C4-2B (cell line): Measurements from ENCODE around the gene ZNF219.

Source experiments
- H3K27ac ChIP-seq: fragments of 450-650 bp; 2 replicates; pipeline ENCODE4 v1.5.1; 2017
- ZFX ChIP-seq: fragments of 450-650 bp; IDR thresholded peaks from 2 replicates; pipeline ENCODE4 v1.6.1; 2017
- TF ChIP-seq, protein P1 (sequence below): fragments of 450-650 bp; conservative IDR thresholded peaks from 2 replicates; pipeline ENCODE4 v1.5.1; 2017; ENCODE audit warnings: mild to moderate bottlenecking

The ZNF219 gene

DNA sequence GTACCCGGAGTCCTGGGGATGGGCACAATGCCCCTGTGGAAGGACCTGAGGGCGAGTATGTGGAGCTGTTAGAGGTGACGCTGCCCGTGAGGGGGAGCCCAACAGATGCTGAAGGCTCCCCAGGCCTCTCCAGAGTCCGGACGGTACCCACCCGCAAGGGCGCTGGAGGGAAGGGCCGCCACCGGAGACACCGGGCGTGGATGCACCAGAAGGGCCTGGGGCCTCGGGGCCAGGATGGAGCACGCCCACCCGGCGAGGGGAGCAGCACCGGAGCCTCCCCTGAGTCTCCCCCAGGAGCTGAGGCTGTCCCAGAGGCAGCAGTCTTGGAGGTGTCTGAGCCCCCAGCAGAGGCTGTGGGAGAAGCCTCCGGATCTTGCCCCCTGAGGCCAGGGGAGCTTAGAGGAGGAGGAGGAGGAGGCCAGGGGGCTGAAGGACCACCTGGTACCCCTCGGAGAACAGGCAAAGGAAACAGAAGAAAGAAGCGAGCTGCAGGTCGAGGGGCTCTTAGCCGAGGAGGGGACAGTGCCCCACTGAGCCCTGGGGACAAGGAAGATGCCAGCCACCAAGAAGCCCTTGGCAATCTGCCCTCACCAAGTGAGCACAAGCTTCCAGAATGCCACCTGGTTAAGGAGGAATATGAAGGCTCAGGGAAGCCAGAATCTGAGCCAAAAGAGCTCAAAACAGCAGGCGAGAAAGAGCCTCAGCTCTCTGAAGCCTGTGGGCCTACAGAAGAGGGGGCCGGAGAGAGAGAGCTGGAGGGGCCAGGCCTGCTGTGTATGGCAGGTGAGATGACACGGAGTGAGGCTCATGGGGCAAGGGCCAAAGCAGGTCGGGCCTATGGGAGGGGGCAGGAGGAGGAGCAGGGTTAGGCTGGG, 23.8 kb downstream of the ZNF219 start:
- TF ChIP-seq, protein P1, sequence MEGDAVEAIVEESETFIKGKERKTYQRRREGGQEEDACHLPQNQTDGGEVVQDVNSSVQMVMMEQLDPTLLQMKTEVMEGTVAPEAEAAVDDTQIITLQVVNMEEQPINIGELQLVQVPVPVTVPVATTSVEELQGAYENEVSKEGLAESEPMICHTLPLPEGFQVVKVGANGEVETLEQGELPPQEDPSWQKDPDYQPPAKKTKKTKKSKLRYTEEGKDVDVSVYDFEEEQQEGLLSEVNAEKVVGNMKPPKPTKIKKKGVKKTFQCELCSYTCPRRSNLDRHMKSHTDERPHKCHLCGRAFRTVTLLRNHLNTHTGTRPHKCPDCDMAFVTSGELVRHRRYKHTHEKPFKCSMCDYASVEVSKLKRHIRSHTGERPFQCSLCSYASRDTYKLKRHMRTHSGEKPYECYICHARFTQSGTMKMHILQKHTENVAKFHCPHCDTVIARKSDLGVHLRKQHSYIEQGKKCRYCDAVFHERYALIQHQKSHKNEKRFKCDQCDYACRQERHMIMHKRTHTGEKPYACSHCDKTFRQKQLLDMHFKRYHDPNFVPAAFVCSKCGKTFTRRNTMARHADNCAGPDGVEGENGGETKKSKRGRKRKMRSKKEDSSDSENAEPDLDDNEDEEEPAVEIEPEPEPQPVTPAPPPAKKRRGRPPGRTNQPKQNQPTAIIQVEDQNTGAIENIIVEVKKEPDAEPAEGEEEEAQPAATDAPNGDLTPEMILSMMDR, result no peak
- TF ChIP-seq ZFX, result no peak
- H3K27ac ChIP-seq, result no peak overlapping the region

DNA sequence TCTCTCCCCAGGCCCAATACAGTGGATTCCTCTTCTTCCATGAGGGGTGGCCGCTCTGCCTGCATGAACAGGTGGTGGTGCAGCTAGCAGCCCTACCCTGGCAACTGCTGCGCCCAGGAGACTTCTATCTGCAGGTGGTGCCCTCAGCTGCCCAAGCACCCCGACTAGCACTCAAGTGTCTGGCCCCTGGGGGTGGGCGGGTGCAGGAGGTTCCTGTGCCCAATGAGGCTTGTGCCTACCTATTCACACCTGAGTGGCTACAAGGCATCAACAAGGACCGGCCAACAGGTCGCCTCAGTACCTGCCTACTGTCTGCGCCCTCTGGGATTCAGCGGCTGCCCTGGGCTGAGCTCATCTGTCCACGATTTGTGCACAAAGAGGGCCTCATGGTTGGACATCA, 24.5 kb downstream of the ZNF219 start:
- no peak overlapping the region for H3K27ac ChIP-seq
- TF ChIP-seq, protein P1, result no peak
- TF ChIP-seq ZFX, result no peak

DNA sequence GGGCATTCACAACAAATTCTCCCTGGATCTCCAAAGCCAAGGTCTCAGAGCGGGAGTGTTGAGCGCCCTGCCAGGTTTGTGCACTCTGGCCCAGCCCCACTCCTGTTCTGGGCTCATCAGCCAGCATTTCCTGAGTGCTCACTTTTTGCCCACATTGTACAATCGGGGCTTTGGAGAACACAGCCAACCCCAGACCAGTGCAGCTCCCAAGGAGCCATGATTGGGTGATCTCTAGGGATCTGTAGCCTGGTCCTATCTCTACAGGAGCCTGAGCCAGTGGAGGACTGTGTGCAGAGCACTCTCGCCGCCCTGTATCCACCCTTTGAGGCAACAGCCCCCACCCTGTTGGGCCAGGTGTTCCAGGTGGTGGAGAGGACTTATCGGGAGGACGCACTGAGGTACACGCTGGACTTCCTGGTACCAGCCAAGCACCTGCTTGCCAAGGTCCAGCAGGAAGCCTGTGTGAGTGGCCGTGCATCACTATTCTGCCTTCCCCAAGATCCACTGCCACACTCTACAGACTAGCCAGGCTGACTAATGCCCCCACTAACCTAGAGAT, 25.6 kb downstream of the ZNF219 start:
- H3K27ac ChIP-seq, result no peak overlapping the region
- no peak for TF ChIP-seq ZFX
- TF ChIP-seq, protein P1, result no peak

DNA sequence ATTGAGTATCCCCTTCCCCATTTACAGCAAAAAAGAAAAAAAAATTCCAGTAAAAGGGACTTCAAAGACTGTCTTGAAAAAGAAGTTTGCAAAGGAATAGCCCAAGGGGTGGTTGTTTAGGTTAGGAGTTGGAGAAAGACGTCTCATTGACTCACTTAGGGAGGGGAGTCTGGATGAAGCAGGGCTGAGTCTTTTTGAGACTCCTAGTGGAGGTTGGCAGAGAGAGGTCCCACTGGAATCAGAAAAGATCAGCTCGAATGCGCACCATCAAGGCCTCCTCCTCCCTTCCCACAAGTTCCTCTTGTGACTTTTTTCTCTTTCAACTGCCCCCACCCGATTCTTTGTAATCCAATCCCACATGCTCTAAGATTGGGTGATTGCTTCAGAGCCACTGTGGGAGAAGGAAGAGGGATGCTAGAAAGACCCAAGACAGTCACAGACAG, 26.4 kb downstream of the ZNF219 start:
- no peak overlapping the region for H3K27ac ChIP-seq
- TF ChIP-seq, protein P1, result no peak
- TF ChIP-seq ZFX, result no peak

DNA sequence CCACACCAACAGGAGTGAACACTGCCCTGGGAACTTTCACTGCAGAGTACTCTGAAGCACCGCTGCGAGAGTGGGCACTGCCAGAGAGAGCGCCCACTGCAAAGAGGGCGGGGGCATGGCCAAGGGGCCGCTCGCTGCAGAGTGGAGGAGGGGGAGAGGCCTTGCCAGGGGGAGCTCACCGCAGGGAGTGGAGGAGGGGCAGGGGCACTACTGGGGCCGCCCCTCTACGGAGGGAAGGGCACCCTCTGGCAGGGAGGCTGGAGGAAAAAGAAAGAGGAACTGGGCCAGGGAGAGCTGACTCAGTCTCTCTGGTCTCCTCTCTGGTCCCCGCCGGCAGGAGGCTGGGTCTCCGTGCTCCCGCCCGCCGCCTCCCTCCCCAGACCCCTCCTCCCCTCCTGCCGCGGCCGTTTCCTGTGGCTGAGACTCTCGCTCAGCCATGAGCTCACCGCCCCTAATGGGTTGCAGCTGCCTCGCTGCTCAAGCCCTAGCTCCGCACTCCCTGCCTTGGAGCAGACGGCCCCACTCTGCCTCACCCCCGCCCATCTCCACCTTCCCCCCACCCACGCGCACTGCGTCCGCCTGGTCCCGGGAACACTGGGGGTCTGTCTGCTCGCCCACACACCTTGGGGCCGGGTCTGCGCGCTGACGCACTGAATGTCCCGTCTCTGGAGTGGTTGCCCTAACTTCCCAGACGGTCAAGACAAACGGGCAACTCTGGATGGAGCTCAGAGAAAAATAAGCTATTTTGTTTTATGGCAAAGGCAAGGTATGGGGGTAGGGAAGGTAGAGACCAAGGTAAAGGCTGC, 27.0 kb downstream of the ZNF219 start:
- H3K27ac ChIP-seq, result peak overlapping the region; percentile 67; the same call in 1 of the 2 replicates
- no peak for TF ChIP-seq ZFX
- TF ChIP-seq, protein P1, result no peak

DNA sequence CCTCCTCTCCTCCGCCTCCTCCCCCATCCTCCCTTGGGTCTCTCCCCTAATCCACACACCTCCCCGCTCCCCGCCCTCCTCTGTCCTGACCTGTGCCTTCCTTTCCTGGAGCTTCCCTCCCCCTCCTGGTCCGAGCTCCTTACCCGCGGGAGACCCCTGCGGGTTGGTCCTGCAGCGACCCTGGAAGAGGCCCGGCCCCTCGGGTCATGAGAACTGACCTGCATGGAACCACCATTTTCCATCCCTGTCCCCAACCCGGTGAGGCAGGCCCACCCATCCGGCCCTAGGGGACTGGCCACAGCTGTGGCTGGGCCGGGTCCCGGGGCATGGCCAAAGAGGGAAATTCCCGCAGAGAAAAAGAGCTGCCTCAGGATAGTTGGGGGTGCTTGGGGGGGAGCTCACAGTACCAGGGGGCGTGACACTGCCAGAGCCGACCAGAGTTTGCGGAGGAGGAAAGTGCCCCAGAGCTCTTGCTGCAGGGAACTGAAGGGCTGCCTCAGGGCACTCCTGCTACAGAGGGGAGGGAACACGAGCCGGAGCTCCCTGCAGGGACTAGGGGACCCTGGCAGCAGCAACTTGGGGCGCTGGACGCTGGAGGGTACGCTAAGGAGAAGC, 27.7 kb downstream of the ZNF219 start:
- H3K27ac ChIP-seq, result peak overlapping the region; percentile 67
- no peak for TF ChIP-seq ZFX
- TF ChIP-seq, protein P1, result no peak
